ENCODE data around the gene CLGN.

The CLGN gene

GRCh38 chr4:140400111-140400510 is 27.3 kb downstream of the CLGN start:
- H3K36me3 ChIP-seq (ENCODE audit: insufficient read depth, low read length): no peaks in the 10 kb centered on the region
- H3K27me3 ChIP-seq (ENCODE audit: insufficient read depth, low read length, poor library complexity, severe bottlenecking): no peaks in the 10 kb centered on the region

GRCh38 chr4:140395668-140396067 is 31.8 kb downstream of the CLGN start:
- H3K9me3 ChIP-seq (ENCODE audit: insufficient read depth, low read depth, low read length): no peaks in the 10 kb centered on the region
- no peaks in the 10 kb centered on the region for H3F3A ChIP-seq (ENCODE audit: low read depth)
- no peaks in the 10 kb centered on the region for H4K20me1 ChIP-seq (ENCODE audit: insufficient read depth, low read length, poor library complexity, severe bottlenecking)
- no peak overlapping the region for H3K4me3 ChIP-seq (ENCODE audit: low read length, poor library complexity, severe bottlenecking)
- no peaks in the 10 kb centered on the region for H3K79me2 ChIP-seq (ENCODE audit: insufficient read depth, low read length)
- H3K9ac ChIP-seq (ENCODE audit: low read depth, low read length, poor library complexity, severe bottlenecking): no peak overlapping the region
- no peaks in the 10 kb centered on the region for H3K36me3 ChIP-seq (ENCODE audit: insufficient read depth, low read length)
- no peaks in the 10 kb centered on the region for H3K27me3 ChIP-seq (ENCODE audit: insufficient read depth, low read length, poor library complexity, severe bottlenecking)
- H3K4me2 ChIP-seq (ENCODE audit: low read depth, low read length, poor library complexity, severe bottlenecking): no peak overlapping the region
- H2AFZ ChIP-seq (ENCODE audit: low read length): no peak overlapping the region
- TF ChIP-seq EZH2phosphoT487 (IDR thresholded peaks at IDR 0.05; ENCODE audit: borderline replicate concordance) (no peak), CTCF (conservative IDR thresholded peaks at IDR 0.05; ENCODE audit: low read length) (no peak)
- H3K9me2 ChIP-seq (replicated peaks; ENCODE audit: low read depth, low read length): no peaks in the 10 kb centered on the region
- H3K4me1 ChIP-seq (ENCODE audit: insufficient read depth, low read length, poor library complexity, severe bottlenecking): no peaks in the 10 kb centered on the region

More at GRCh38 chr4:140400111-140400510, 27.3 kb downstream of the CLGN start:
- Histone ChIP-seq H3K4me3 (ENCODE audit: low read length, poor library complexity, severe bottlenecking) (no peak overlapping the region), H3K9me2 (replicated peaks; ENCODE audit: low read depth, low read length) (no peaks in the 10 kb centered on the region), H3K4me1 (ENCODE audit: insufficient read depth, low read length, poor library complexity, severe bottlenecking) (no peaks in the 10 kb centered on the region), H3K4me2 (ENCODE audit: low read depth, low read length, poor library complexity, severe bottlenecking) (no peak overlapping the region), H3K9me3 (ENCODE audit: insufficient read depth, low read depth, low read length) (no peaks in the 10 kb centered on the region), H2AFZ (ENCODE audit: low read length) (no peak overlapping the region), H3K79me2 (ENCODE audit: insufficient read depth, low read length) (no peaks in the 10 kb centered on the region), H3K9ac (ENCODE audit: low read depth, low read length, poor library complexity, severe bottlenecking) (no peak overlapping the region), H3F3A (ENCODE audit: low read depth) (no peaks in the 10 kb centered on the region), H4K20me1 (ENCODE audit: insufficient read depth, low read length, poor library complexity, severe bottlenecking) (no peaks in the 10 kb centered on the region)
- no peak for TF ChIP-seq EZH2phosphoT487 (IDR thresholded peaks at IDR 0.05; ENCODE audit: borderline replicate concordance)
- TF ChIP-seq CTCF (conservative IDR thresholded peaks at IDR 0.05; ENCODE audit: low read length): no peak

GRCh38 chr4:140388015-140388414 is 39.4 kb downstream of the CLGN start:
- Histone ChIP-seq H3K4me1 (ENCODE audit: insufficient read depth, low read length, poor library complexity, severe bottlenecking) (no peaks in the 10 kb centered on the region), H3K4me2 (ENCODE audit: low read depth, low read length, poor library complexity, severe bottlenecking) (no peak overlapping the region), H3K36me3 (ENCODE audit: insufficient read depth, low read length) (peaks cover 2% of the 10 kb centered on the region; the same call in 1 of the 2 replicates), H2AFZ (ENCODE audit: low read length) (no peak overlapping the region), H3K9ac (ENCODE audit: low read depth, low read length, poor library complexity, severe bottlenecking) (no peak overlapping the region), H3K9me2 (replicated peaks; ENCODE audit: low read depth, low read length) (no peaks in the 10 kb centered on the region), H3K9me3 (ENCODE audit: insufficient read depth, low read depth, low read length) (no peaks in the 10 kb centered on the region), H4K20me1 (ENCODE audit: insufficient read depth, low read length, poor library complexity, severe bottlenecking) (no peaks in the 10 kb centered on the region), H3F3A (ENCODE audit: low read depth) (no peaks in the 10 kb centered on the region), H3K27me3 (ENCODE audit: insufficient read depth, low read length, poor library complexity, severe bottlenecking) (no peaks in the 10 kb centered on the region), H3K4me3 (ENCODE audit: low read length, poor library complexity, severe bottlenecking) (no peak overlapping the region), H3K79me2 (ENCODE audit: insufficient read depth, low read length) (no peaks in the 10 kb centered on the region)
- no peak for TF ChIP-seq EZH2phosphoT487 (IDR thresholded peaks at IDR 0.05; ENCODE audit: borderline replicate concordance)
- TF ChIP-seq CTCF (conservative IDR thresholded peaks at IDR 0.05; ENCODE audit: low read length): no peak
